HG03108 (cell line): Measurements from ENCODE around the gene RTN4R.
"Not testable (repeated sequence)": the region's sequence is repeated elsewhere in the genome, so short reads cannot be mapped to it uniquely, and the experiment has no call there.

ENCODE experiments used
- ATAC-seq: cut with Tn5 transposase; IDR thresholded peaks from one replicate; pipeline ENCODE4 v1.9.1; 2021; ENCODE audit warnings: moderate library complexity; ENCODE audit not compliant: unreplicated experiment

The RTN4R gene

GRCh38 chr22:20305894-20306645, 38.0 kb upstream of the RTN4R start:
- no peak for ATAC-seq

GRCh38 chr22:20305230-20305893, 37.2 kb upstream of the RTN4R start:
- not testable (repeated sequence) for ATAC-seq

- ATAC-seq: no peak
These were observed 36.5 kb upstream of the RTN4R start for GRCh38 chr22:20304646-20305045.

- not testable (repeated sequence) for ATAC-seq
These were observed 35.1 kb upstream of the RTN4R start for GRCh38 chr22:20303229-20303534.

GRCh38 chr22:20302438-20303228, 34.5 kb upstream of the RTN4R start:
- no peak for ATAC-seq

GRCh38 chr22:20299746-20300136, 31.6 kb upstream of the RTN4R start:
- no peak for ATAC-seq

GRCh38 chr22:20298803-20299745, 31.0 kb upstream of the RTN4R start:
- no peak for ATAC-seq

GRCh38 chr22:20298110-20298802, 30.1 kb upstream of the RTN4R start:
- no peak for ATAC-seq

- ATAC-seq: no peak
These were observed 29.4 kb upstream of the RTN4R start for GRCh38 chr22:20297414-20298109.

GRCh38 chr22:20296598-20296997, 28.5 kb upstream of the RTN4R start:
- ATAC-seq: no peak

- no peak for ATAC-seq
These were observed 27.3 kb upstream of the RTN4R start for GRCh38 chr22:20295262-20296064.

GRCh38 chr22:20292673-20293232, 24.6 kb upstream of the RTN4R start:
- ATAC-seq: no peak

GRCh38 chr22:20292108-20292507, 24.0 kb upstream of the RTN4R start:
- no peak for ATAC-seq

- no peak for ATAC-seq
These were observed 23.5 kb upstream of the RTN4R start for GRCh38 chr22:20291604-20292063.

- no peak for ATAC-seq
These were observed 23.1 kb upstream of the RTN4R start for GRCh38 chr22:20291249-20291586.

- no peak for ATAC-seq
These were observed 22.6 kb upstream of the RTN4R start for GRCh38 chr22:20290578-20291248.

- ATAC-seq: no peak
These were observed 21.9 kb upstream of the RTN4R start for GRCh38 chr22:20290045-20290392.
